GM15510 (cell line): ENCODE data around the gene GRM6.

Source experiments
- POLR2A ChIP-seq: IDR thresholded peaks from 3 replicates; pipeline ENCODE4 v1.6.1; 2011; ENCODE audit warnings: borderline replicate concordance; ENCODE audit not compliant: insufficient read length; ENCODE audit errors: extremely low read depth

The GRM6 gene

DNA sequence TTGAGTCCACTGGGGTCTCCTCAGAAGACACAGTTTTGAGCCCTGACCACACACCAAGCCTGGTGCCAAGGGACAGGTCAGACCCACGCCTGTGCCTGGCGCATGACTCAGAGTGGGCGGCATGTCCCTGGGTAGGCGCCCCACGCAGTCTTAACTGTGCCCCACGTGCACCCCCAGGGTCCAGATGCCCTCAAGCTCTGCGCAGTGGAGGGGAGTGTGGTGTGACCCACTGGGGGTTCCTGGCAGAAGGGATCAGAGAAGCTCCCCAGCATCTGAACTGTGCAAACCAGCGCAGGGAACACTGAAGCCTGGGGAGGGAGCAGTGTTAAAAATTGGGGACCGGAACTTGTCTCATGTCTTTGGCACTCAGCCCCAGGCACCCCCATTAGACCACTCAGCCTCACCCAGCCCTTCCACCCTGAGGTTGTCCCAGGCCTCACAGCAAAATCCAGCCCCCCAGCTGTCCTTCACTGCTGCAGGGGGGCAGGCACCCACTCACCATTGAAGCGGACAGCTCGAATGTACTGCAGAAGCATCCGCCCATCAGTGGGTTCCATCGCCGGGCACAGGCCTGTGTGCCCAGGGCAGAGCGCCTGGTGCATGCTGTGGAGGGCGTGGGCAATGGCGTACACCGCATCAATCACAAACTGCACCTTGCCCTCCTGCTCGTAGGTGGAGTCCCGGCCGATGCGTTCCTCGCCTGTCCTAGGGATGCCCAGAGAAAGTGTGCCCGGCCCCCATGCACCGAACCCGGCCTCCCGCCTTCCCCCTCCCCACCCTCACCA lies 6.5 kb downstream of the GRM6 start:
- TF ChIP-seq POLR2A, result no peak

DNA sequence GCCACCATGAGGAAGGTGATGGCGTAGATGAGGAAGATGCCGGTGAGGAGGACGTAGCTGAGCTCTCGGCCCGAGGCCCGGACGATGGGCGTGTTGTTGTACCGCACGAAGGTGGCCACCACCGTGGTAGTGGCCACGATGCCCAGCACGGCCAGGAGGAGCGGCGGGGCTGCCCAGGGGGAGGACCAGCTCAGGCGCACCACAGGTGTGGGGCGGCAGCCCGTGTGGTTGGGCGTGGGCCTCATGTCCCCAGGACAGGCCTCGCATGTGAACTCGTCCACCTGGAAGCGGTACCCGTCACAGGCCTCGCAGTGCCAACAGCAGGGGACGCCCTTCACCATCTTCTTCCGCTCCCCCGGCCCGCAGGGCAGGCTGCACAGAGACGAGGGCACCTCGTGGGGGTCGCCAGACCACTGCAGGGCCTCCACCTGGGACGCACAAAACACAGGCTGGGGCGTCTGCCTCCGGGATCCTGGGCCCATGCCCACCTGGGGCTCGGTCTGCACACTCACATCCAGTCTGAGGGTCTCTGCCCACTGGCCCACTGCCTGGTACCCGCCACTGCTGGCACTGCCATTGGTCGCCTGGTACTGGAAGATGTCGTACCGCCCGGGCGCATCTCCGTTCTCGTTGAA lies 8.7 kb downstream of the GRM6 start:
- no peak for TF ChIP-seq POLR2A

DNA sequence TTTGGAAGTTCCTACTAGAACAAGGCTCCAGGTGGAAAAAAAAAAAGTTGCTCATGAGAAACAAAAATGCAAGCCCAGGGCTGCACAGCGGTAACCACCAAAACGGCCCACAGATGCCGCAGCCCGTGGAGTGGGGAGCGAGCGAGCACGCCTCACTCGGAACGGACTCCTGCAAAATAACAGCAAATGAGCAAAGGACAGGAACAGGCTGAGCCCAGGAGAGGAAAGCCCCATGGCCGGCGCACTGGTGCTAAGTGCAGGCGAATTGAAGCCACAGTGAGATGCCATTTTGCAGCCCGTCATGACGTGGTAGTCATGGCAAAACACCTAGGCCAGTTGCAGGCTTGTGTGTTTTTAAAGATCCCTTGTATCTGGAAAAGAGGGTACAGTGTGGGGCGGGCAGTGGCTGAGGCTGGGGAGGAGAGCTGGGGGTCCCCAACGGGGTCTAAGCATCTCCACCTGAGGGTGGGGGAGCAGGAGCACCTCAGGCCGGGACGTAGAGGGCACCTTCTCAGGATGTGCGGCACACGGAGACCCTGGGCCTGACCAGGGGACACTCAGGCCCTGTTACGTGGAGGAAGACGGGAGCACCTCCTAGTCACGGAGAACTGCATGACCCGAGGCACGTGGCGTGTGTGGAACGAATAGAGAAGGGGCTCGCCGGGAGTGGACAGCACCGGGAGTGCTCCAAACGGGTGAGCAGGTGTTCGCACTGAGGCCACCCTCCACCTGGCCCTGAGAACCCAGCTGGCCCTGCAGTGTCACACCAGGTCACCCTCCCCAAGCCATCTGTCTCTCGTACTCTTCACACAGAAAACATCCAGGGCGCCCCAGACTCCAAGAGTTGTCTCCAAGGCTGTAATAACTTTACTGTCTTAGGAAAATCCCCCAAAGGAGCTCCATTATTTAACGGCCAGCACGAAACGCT lies 10.7 kb downstream of the GRM6 start:
- no peak for TF ChIP-seq POLR2A

DNA sequence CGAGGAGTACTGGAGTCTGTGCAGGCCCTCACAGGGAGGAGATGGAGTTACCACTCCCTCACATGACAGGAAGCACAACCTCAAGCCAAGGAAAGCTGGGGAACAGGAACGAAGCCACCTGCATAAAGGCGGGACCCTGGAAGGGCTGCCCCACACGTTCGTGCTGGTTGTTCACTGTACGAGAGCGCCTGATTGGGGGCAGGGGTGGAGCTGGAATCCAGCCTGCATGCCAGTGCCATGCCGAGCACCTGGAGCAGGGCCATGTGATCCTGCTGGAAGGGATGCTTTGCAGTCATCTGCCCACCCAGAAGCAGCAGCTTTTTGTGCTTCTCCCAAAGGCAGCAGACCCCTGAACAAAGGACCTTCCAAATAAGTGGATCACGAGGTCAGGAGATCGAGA lies 11.4 kb downstream of the GRM6 start:
- no peak for TF ChIP-seq POLR2A

DNA sequence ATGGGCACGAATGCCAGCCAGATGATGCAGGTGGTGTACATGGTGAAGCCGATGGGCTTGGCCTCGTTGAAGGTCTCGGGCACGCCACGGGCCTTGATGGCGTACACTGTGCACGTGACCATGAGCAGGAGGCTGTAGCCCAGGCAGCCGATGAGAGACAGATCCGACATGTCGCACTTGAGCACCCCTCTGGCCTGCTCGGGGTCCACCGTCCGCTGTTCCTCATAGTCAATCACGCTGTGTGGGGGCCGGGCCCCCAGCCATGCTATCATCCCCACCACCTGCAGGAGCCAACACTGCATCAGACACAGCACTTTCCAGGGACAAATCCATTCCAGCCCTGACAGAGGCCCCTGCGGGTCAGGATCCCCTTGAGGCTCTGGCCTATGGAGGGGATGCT lies 12.2 kb downstream of the GRM6 start:
- TF ChIP-seq POLR2A, result no peak

DNA sequence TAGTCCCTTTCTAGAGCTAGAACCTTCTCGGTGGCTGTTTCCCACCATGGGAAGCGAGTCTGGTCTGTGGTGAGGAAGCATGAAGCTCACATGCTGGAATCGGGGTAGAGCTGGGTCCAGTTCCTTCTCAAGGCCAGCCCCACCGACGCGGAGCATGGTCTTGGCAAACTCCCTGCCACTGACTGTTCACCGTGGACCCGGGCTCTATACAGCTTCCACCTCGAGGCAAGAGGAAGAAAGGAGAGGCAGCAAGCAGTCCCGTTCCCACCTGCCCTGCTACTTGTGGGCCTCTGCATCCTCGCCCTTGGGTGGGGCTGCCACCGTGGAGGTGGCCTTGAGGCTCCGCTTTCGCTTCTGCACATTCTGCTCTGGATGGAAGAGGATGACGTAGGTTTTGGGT lies 13.7 kb downstream of the GRM6 start:
- TF ChIP-seq POLR2A, result no peak

DNA sequence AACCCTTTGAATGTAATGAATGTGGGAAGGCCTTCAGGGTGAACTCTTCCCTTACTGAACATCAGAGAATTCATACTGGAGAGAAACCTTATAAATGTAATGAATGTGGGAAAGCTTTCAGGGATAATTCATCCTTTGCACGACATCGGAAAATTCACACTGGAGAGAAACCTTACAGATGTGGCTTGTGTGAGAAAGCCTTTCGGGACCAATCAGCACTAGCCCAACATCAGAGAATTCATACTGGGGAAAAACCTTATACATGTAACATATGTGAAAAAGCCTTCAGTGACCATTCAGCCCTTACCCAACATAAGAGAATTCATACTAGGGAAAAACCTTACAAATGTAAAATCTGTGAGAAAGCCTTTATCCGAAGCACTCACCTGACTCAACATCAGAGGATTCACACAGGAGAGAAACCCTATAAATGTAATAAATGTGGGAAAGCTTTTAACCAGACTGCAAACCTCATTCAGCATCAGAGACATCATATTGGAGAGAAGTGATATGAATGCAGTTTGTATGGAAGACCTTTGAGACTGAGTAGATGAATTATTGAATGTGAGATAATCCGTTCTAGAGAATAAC lies 29.6 kb downstream of the GRM6 start:
- TF ChIP-seq POLR2A, result no peak

DNA sequence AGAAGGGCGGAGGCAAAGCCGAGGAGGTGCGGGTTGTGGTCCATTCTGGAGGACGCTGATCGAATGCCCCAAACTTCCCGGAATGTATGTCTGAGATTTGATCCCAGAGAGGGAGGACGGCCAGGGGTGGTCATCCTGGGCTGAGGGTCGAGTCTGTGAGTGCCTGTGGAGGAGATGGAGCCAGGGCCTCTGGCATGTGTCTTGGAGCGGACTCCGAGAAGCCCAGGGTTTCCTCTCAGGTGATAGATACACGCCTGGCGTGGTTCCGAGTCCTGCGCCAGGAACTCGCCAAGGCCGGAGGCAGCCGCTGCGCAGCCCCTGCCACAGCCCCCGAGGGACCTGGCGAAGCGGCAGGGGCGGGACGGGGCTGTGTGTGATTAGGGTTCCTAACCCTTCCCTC lies 53.8 kb downstream of the GRM6 start:
- no peak for TF ChIP-seq POLR2A

DNA sequence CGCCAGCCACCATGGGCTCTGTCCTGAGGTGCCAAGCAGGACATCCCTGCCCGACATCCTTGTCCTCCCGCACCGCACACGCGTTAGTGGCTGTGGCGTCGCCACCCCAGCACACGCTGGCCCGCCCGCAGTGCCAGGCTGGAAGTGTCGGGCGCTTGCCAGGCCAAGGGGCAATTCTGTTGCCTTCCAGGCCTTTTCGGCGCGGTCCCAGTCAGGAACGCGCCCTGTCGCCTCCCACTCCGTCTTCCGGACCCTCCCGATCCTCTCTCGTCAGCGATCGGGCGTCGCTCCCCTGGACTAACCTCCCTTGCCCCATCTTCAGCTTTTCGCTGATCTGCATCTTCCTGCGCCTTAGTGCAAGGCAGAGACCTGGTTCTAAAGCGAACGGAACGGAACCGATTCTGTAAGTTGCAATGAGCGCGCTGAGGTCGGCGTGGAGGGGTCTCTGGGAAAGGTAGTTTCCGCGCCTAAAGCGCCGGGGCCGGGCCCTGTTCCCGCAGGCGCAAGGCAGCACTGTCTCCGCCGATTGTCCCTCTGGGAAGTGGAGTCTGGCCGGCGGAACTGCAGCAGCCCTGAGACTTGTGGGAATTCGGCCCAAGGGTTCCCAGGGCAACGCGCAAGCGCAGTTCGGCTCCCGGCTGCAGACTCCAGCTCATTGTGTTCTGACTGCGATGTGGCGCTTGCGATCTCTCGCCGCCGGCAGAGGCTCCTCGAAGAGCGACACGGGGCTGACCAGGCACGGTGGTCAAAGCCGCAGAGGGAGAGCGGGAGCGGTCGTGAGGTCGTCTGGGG lies 54.4 kb downstream of the GRM6 start, which contains the start of gene ZNF454:
Gene ZNF454, plus strand, starts transcription at position 630 of the 792 bp plus-strand sequence. CDS start 1,594 bp downstream, outside the sequence.
- TF ChIP-seq POLR2A, result no peak

DNA sequence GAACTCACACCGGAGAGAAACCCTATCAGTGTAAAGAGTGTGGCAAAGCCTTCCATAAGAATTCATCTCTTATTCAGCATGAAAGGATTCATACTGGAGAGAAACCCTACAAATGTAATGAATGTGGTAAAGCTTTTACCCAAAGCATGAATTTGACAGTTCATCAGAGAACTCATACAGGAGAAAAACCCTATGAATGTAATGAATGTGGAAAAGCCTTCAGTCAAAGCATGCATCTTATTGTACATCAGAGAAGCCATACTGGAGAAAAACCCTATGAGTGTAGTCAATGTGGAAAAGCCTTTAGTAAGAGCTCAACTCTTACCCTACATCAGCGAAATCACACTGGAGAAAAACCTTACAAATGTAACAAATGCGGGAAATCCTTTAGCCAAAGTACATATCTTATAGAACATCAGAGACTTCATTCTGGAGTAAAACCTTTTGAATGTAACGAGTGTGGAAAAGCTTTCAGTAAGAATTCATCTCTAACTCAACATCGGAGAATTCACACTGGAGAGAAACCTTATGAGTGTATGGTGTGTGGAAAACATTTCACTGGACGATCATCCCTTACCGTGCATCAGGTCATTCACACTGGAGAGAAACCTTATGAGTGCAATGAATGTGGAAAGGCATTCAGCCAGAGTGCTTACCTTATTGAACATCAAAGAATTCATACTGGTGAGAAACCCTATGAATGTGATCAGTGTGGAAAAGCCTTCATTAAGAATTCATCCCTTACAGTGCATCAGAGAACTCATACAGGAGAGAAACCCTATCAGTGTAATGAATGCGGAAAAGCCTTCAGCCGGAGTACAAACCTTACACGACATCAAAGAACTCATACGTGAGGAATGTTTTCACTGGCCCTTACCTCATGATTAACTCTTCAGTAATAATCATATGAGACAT lies 63.0 kb downstream of the GRM6 start:
- no peak for TF ChIP-seq POLR2A
